SK-N-SH (cell line): ENCODE measurements around the gene SLC39A3.

Experiments
- EP300 ChIP-seq, 2 experiments: IDR thresholded peaks; 2 replicates each; pipeline versions ENCODE4 v1.4.0 to v1.6.1; 2012; ENCODE audit warnings: borderline replicate concordance in 1 of 2, low read depth in 1 of 2, low read length in 1 of 2
- FOXJ3 ChIP-seq: sonication (generic); formaldehyde crosslinking; IDR thresholded peaks from 2 replicates; pipeline ENCODE4 v1.5.1; 2020; ENCODE audit warnings: mild to moderate bottlenecking, missing genetic modification reagents
- RAD21 ChIP-seq: IDR thresholded peaks from 2 replicates; pipeline ENCODE4 v1.6.1; 2012; ENCODE audit warnings: mild to moderate bottlenecking, low read length
- YY1 ChIP-seq: IDR thresholded peaks from 2 replicates; pipeline ENCODE4 v1.4.0; 2012; ENCODE audit warnings: low read depth, mild to moderate bottlenecking
- TF ChIP-seq, protein P1 (sequence below): fragments of 200-600 bp; sonication (generic); IDR thresholded peaks from 2 replicates; pipeline ENCODE4 v1.6.1; 2017; ENCODE audit warnings: antibody characterized with exemption, mild to moderate bottlenecking, moderate library complexity

DNA sequence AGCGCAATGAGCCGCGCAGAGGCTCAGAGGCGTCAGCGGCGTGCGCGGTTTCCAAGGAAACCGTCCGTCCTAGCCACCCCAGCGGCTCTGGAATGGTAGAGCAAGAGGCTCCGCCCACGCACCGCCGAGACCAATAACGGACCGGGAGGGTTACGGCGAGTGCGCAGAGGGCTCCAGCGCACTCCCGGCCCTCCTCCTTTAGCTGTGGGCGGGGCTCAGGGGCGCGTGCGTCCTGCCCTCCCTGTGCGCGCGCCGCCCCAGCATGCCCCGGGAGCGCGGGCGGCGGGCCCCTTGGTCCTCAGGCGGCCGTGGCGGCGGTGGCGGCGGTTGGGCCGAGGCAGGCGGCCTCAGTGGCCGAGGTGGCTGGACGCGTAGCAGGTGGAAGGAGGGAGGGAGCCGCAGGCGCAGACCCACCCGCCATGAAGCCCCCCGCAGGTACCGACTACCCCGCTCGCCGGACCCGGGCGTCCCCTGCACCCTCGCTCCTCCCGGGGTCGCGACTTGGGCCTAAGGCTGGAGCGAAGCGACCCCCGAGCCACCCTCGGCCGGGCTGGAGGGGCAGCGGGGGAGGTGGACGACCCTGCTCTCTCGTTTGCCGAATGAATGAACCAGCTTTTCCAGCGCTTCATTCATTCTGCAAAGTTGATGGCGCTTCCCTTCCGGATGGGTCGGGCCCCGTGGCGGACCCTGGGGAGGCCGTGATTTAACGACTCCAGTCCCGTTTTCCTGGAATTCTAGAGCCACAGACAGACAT, 45.6 kb upstream of the SLC39A3 start, which contains the start of gene THOP1:
- TF ChIP-seq FOXJ3, result no peak
- TF ChIP-seq RAD21, result no peak
- no peak for TF ChIP-seq YY1
- TF ChIP-seq EP300 (IDR thresholded peaks at IDR 0.05; ENCODE audit: borderline replicate concordance in 1 of 2, low read depth in 1 of 2, low read length in 1 of 2), result no peak
- TF ChIP-seq, protein P1, sequence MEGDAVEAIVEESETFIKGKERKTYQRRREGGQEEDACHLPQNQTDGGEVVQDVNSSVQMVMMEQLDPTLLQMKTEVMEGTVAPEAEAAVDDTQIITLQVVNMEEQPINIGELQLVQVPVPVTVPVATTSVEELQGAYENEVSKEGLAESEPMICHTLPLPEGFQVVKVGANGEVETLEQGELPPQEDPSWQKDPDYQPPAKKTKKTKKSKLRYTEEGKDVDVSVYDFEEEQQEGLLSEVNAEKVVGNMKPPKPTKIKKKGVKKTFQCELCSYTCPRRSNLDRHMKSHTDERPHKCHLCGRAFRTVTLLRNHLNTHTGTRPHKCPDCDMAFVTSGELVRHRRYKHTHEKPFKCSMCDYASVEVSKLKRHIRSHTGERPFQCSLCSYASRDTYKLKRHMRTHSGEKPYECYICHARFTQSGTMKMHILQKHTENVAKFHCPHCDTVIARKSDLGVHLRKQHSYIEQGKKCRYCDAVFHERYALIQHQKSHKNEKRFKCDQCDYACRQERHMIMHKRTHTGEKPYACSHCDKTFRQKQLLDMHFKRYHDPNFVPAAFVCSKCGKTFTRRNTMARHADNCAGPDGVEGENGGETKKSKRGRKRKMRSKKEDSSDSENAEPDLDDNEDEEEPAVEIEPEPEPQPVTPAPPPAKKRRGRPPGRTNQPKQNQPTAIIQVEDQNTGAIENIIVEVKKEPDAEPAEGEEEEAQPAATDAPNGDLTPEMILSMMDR, result no peak
